ENCODE measurements around the gene DOHH. TPM values are rescaled to one million over a fixed set of nuclear protein-coding genes. Genes with fewer than 3 reads are reported as not detected.
A peak's percentile ranks its signal among the peaks of the same experiment; 100 is the strongest.

The DOHH gene
- total RNA-seq, 1 donor: 8.3 TPM

DNA sequence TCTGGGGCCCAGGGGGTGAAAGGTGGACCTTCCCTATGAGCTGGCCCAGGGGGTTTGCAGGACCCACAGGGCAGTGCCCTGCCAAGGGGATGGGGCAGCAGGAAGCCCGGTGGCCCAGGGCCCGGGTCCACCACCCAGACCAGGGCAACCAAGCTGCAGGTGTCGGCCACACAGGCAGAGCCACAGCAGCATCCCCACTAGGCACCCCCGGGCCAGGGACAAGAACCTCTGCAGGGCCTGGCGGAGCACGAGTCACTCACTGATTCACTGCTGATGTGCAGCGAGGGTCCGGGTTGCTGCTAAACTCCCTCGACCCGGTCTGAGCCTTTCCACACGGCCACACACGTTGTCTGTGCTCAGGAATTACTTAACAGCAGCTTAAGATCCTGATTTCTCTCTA lies 14.5 kb upstream of the DOHH start:
- DNase-seq (ENCODE audit: insufficient read length, low spot score, missing footprints): peak; percentile 89
- H4K20me1 ChIP-seq (ENCODE audit: insufficient read depth, low read length): peaks cover 85% of the 10 kb centered on the region

DNA sequence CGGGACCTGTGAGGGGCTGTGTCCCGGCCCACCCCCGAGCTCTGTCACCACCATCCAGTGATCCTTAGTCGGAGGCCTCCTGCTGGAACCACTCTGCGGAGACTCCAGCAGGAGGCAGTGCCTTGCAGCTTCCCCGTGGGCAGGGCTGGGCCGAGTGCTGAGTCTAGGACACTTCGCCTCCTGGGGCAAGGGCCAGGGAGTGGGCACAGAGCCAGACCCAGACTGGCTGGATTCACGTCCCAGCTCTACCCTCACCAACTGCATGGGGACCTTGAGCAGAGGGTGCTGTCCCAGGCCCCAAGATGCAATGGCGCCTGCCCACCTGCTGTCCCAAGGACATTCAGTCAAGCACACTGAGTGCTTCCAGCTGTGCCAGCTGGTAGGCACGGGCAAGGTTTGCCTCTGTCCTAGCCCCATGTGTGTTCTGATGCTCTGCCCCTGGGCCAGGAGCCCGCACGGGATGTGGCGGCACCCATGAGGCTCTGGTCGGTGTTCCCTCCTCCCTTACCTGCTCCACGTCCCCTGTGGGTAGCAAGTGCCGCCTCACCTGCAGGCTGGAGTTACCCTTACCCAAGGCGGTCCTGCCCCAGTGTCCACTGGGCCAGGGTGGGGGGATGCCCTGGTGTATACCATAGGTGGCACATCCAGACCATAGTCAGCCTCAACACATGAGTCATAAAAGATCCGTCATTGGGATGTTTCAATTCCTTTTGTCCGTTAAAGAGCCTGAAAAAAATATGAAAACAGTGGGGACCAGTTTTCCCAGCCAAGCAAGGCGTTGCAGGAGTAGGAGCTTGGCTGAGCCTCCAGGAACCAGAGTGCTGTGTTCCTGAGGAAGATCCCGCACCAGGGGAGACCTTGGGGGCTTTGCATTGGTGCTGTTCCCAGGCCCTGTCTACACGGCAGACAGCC lies 13.0 kb upstream of the DOHH start:
- DNase-seq (ENCODE audit: insufficient read length, low spot score, missing footprints): peak; percentile 91
- Histone ChIP-seq H3K79me2 (ENCODE audit: insufficient read depth, low read length) (peaks cover 99% of the 10 kb centered on the region), H3K9me3 (ENCODE audit: low read depth, low read length) (no peaks in the 10 kb centered on the region), H2AFZ (ENCODE audit: low read length) (no peak overlapping the region), H3K27ac (ENCODE audit: low read depth, low read length) (peak overlapping the region; percentile 37), H3K27me3 (ENCODE audit: insufficient read depth, low read length) (no peaks in the 10 kb centered on the region), H3K4me3 (ENCODE audit: insufficient read depth, low read length) (no peak overlapping the region), H3K36me3 (ENCODE audit: insufficient read depth, low read length) (peaks cover 14% of the 10 kb centered on the region), H4K20me1 (ENCODE audit: insufficient read depth, low read length) (peaks cover 84% of the 10 kb centered on the region), H3K4me1 (ENCODE audit: insufficient read depth, low read length) (peaks cover 32% of the 10 kb centered on the region), H3K4me2 (ENCODE audit: insufficient read depth, low read length) (no peak overlapping the region)
- TF ChIP-seq, protein P1, sequence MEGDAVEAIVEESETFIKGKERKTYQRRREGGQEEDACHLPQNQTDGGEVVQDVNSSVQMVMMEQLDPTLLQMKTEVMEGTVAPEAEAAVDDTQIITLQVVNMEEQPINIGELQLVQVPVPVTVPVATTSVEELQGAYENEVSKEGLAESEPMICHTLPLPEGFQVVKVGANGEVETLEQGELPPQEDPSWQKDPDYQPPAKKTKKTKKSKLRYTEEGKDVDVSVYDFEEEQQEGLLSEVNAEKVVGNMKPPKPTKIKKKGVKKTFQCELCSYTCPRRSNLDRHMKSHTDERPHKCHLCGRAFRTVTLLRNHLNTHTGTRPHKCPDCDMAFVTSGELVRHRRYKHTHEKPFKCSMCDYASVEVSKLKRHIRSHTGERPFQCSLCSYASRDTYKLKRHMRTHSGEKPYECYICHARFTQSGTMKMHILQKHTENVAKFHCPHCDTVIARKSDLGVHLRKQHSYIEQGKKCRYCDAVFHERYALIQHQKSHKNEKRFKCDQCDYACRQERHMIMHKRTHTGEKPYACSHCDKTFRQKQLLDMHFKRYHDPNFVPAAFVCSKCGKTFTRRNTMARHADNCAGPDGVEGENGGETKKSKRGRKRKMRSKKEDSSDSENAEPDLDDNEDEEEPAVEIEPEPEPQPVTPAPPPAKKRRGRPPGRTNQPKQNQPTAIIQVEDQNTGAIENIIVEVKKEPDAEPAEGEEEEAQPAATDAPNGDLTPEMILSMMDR (IDR thresholded peaks at IDR 0.05; ENCODE audit: extremely low read depth, low read depth, low read length): peak; percentile 18

More for the DNA sequence above, 14.5 kb upstream of the DOHH start:
- H3K27ac ChIP-seq (ENCODE audit: low read depth, low read length): peak overlapping the region; percentile 37
- peaks cover 17% of the 10 kb centered on the region for H3K4me1 ChIP-seq (ENCODE audit: insufficient read depth, low read length)
- H3K27me3 ChIP-seq (ENCODE audit: insufficient read depth, low read length): no peaks in the 10 kb centered on the region
- no peak overlapping the region for H3K4me3 ChIP-seq (ENCODE audit: insufficient read depth, low read length)
- peaks cover 99% of the 10 kb centered on the region for H3K79me2 ChIP-seq (ENCODE audit: insufficient read depth, low read length)
- peaks cover 18% of the 10 kb centered on the region for H3K36me3 ChIP-seq (ENCODE audit: insufficient read depth, low read length)
- no peak overlapping the region for H2AFZ ChIP-seq (ENCODE audit: low read length)
- TF ChIP-seq, protein P1 (IDR thresholded peaks at IDR 0.05; ENCODE audit: extremely low read depth, low read depth, low read length): no peak
- H3K4me2 ChIP-seq (ENCODE audit: insufficient read depth, low read length): no peak overlapping the region
- H3K9me3 ChIP-seq (ENCODE audit: low read depth, low read length): no peaks in the 10 kb centered on the region

DNA sequence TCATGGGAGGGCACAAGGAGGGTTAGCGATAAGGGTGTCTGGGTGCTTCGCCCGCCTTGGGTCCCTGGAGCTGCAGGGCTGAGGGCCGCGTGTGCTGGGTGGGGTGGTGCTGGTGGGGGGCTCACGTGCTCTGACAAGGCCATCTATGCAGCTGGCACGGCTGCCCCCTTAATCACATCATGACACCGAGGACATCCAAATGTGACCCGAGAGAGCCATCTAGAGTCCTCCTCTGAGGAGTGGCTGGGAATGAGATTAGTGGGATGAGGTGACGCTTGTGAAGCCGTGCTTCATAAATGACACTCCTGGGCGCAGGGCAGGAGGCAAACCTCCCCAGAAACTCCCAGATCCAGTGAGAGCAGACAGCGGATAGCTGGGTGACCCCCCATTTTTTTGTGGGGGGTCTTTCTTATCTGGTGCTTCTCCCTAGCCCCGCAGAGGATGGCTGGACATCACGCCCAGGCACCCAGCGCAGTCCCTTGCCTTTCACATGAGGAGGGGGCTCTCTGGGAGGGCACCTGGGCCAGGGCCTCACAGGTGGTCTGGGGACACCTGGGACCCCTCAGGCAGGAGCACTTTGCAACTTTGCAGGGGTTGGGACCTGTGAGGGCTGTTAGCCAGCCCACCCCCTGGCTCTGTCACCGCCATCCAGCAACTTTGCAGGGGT lies 12.2 kb upstream of the DOHH start:
- H3K36me3 ChIP-seq (ENCODE audit: insufficient read depth, low read length): peaks cover 14% of the 10 kb centered on the region
- H3K4me3 ChIP-seq (ENCODE audit: insufficient read depth, low read length): no peak overlapping the region
- H3K79me2 ChIP-seq (ENCODE audit: insufficient read depth, low read length): peaks cover 99% of the 10 kb centered on the region
- no peak for DNase-seq (ENCODE audit: insufficient read length, low spot score, missing footprints)
- no peak overlapping the region for H3K4me2 ChIP-seq (ENCODE audit: insufficient read depth, low read length)
- H3K27ac ChIP-seq (ENCODE audit: low read depth, low read length): no peak overlapping the region
- peaks cover 85% of the 10 kb centered on the region for H4K20me1 ChIP-seq (ENCODE audit: insufficient read depth, low read length)
- H3K4me1 ChIP-seq (ENCODE audit: insufficient read depth, low read length): peaks cover 32% of the 10 kb centered on the region
- no peaks in the 10 kb centered on the region for H3K27me3 ChIP-seq (ENCODE audit: insufficient read depth, low read length)
- TF ChIP-seq, protein P1 (IDR thresholded peaks at IDR 0.05; ENCODE audit: extremely low read depth, low read depth, low read length): no peak
- H2AFZ ChIP-seq (ENCODE audit: low read length): no peak overlapping the region
- H3K9me3 ChIP-seq (ENCODE audit: low read depth, low read length): no peaks in the 10 kb centered on the region
